BLaER1 (cell line): ENCODE results near the gene DKK3.

Experiments
- H3K27ac ChIP-seq: shearing (Covaris generic); formaldehyde crosslinking; 2 replicates; pipeline ENCODE4 v1.8.1; 2022
- H3K27me3 ChIP-seq: shearing (Covaris generic); formaldehyde crosslinking; 2 replicates; pipeline ENCODE4 v1.8.1; 2022
- H3K36me3 ChIP-seq: shearing (Covaris generic); formaldehyde crosslinking; 2 replicates; pipeline ENCODE4 v1.8.1; 2022
- H3K4me1 ChIP-seq: shearing (Covaris generic); formaldehyde crosslinking; 2 replicates; pipeline ENCODE4 v1.8.1; 2022
- H3K4me2 ChIP-seq: shearing (Covaris generic); formaldehyde crosslinking; 2 replicates; pipeline ENCODE4 v1.8.1; 2022
- H3K4me3 ChIP-seq: shearing (Covaris generic); formaldehyde crosslinking; 2 replicates; pipeline ENCODE4 v1.8.1; 2022
- H3K9ac ChIP-seq: shearing (Covaris generic); formaldehyde crosslinking; 2 replicates; pipeline ENCODE4 v1.8.1; 2022
- H3K9me3 ChIP-seq: shearing (Covaris generic); formaldehyde crosslinking; 2 replicates; pipeline ENCODE4 v1.8.1; 2022
- H4K20me1 ChIP-seq: shearing (Covaris generic); formaldehyde crosslinking; 2 replicates; pipeline ENCODE4 v1.8.1; 2022
- Cebpa-rat ChIP-seq: shearing (Covaris generic); IDR thresholded peaks from 2 replicates; pipeline ENCODE4 v1.8.1; 2022

The DKK3 gene

GRCh38 chr11:12006552-12007229 lies 1.7 kb downstream of the DKK3 start:
- TF ChIP-seq Cebpa-rat, result no peak
- Histone ChIP-seq H3K27me3 (peaks cover 53% of the 10 kb centered on the region), H4K20me1 (no peaks in the 10 kb centered on the region), H3K9ac (no peak overlapping the region), H3K4me1 (no peaks in the 10 kb centered on the region), H3K9me3 (peaks cover 28% of the 10 kb centered on the region), H3K36me3 (no peaks in the 10 kb centered on the region), H3K4me2 (no peak overlapping the region), H3K4me3 (no peak overlapping the region), H3K27ac (no peak overlapping the region)

GRCh38 chr11:12005476-12005875 lies 3.0 kb downstream of the DKK3 start:
- Histone ChIP-seq H4K20me1 (no peaks in the 10 kb centered on the region), H3K9ac (no peak overlapping the region), H3K4me2 (no peak overlapping the region), H3K4me1 (no peaks in the 10 kb centered on the region), H3K4me3 (no peak overlapping the region), H3K27me3 (peaks cover 46% of the 10 kb centered on the region), H3K27ac (no peak overlapping the region), H3K36me3 (no peaks in the 10 kb centered on the region), H3K9me3 (peaks cover 28% of the 10 kb centered on the region)
- TF ChIP-seq Cebpa-rat, result no peak

GRCh38 chr11:12005061-12005460 lies 3.4 kb downstream of the DKK3 start:
- Histone ChIP-seq H3K36me3 (no peaks in the 10 kb centered on the region), H3K27ac (no peak overlapping the region), H3K9me3 (peaks cover 28% of the 10 kb centered on the region), H4K20me1 (no peaks in the 10 kb centered on the region), H3K27me3 (peaks cover 42% of the 10 kb centered on the region), H3K4me2 (no peak overlapping the region), H3K9ac (no peak overlapping the region), H3K4me1 (no peaks in the 10 kb centered on the region), H3K4me3 (no peak overlapping the region)
- no peak for TF ChIP-seq Cebpa-rat

GRCh38 chr11:12003815-12004214 lies 4.6 kb downstream of the DKK3 start:
- H3K27me3 ChIP-seq, result peaks cover 29% of the 10 kb centered on the region
- no peaks in the 10 kb centered on the region for H3K4me1 ChIP-seq
- H3K9me3 ChIP-seq, result peaks cover 18% of the 10 kb centered on the region
- H3K4me3 ChIP-seq, result no peak overlapping the region
- no peak overlapping the region for H3K9ac ChIP-seq
- TF ChIP-seq Cebpa-rat, result no peak
- H4K20me1 ChIP-seq, result no peaks in the 10 kb centered on the region
- no peaks in the 10 kb centered on the region for H3K36me3 ChIP-seq
- no peak overlapping the region for H3K27ac ChIP-seq
- H3K4me2 ChIP-seq, result no peak overlapping the region

GRCh38 chr11:12003336-12003735 lies 5.1 kb downstream of the DKK3 start:
- Histone ChIP-seq H3K36me3 (no peaks in the 10 kb centered on the region), H4K20me1 (no peaks in the 10 kb centered on the region), H3K9ac (no peak overlapping the region), H3K4me2 (no peak overlapping the region), H3K27ac (no peak overlapping the region), H3K4me3 (no peak overlapping the region), H3K27me3 (peaks cover 24% of the 10 kb centered on the region), H3K4me1 (no peaks in the 10 kb centered on the region), H3K9me3 (peaks cover 13% of the 10 kb centered on the region)
- no peak for TF ChIP-seq Cebpa-rat

- Histone ChIP-seq H3K4me3 (no peak overlapping the region), H3K9ac (no peak overlapping the region), H3K4me2 (no peak overlapping the region), H3K27ac (no peak overlapping the region), H3K9me3 (no peaks in the 10 kb centered on the region), H3K36me3 (no peaks in the 10 kb centered on the region), H4K20me1 (no peaks in the 10 kb centered on the region), H3K27me3 (peaks cover 3% of the 10 kb centered on the region), H3K4me1 (0 out of 2 replicates have a peak, but pooled peaks cover 6% of the 10 kb centered on the region)
- no peak for TF ChIP-seq Cebpa-rat
Measured at GRCh38 chr11:12001186-12001585, 7.2 kb downstream of the DKK3 start.

GRCh38 chr11:11998091-11998781 lies 10.2 kb downstream of the DKK3 start:
- no peak overlapping the region for H3K9ac ChIP-seq
- H4K20me1 ChIP-seq, result no peaks in the 10 kb centered on the region
- no peaks in the 10 kb centered on the region for H3K9me3 ChIP-seq
- TF ChIP-seq Cebpa-rat, result no peak
- no peak overlapping the region for H3K4me2 ChIP-seq
- no peaks in the 10 kb centered on the region for H3K36me3 ChIP-seq
- H3K27ac ChIP-seq, result no peak overlapping the region
- 0 out of 2 replicates have a peak, but pooled peaks cover 6% of the 10 kb centered on the region for H3K4me1 ChIP-seq
- H3K27me3 ChIP-seq, result no peaks in the 10 kb centered on the region
- no peak overlapping the region for H3K4me3 ChIP-seq

GRCh38 chr11:11997049-11997322 lies 11.4 kb downstream of the DKK3 start:
- Histone ChIP-seq H3K36me3 (no peaks in the 10 kb centered on the region), H3K4me3 (no peak overlapping the region), H3K27me3 (no peaks in the 10 kb centered on the region), H3K4me2 (no peak overlapping the region), H3K4me1 (0 out of 2 replicates have a peak, but pooled peaks cover 6% of the 10 kb centered on the region), H3K9me3 (no peaks in the 10 kb centered on the region), H3K9ac (no peak overlapping the region), H4K20me1 (no peaks in the 10 kb centered on the region), H3K27ac (no peak overlapping the region)
- no peak for TF ChIP-seq Cebpa-rat

GRCh38 chr11:11996321-11997048 lies 11.9 kb downstream of the DKK3 start:
- no peaks in the 10 kb centered on the region for H3K36me3 ChIP-seq
- H3K27ac ChIP-seq, result no peak overlapping the region
- no peak for TF ChIP-seq Cebpa-rat

GRCh38 chr11:11995601-11996000 lies 12.8 kb downstream of the DKK3 start:
- Histone ChIP-seq H3K4me2 (no peak overlapping the region), H3K4me3 (no peak overlapping the region), H3K4me1 (peaks cover 8% of the 10 kb centered on the region), H4K20me1 (no peaks in the 10 kb centered on the region), H3K36me3 (no peaks in the 10 kb centered on the region), H3K27me3 (no peaks in the 10 kb centered on the region), H3K27ac (no peak overlapping the region), H3K9ac (no peak overlapping the region), H3K9me3 (no peaks in the 10 kb centered on the region)
- TF ChIP-seq Cebpa-rat, result no peak

More at GRCh38 chr11:11996321-11997048, 11.9 kb downstream of the DKK3 start:
- Histone ChIP-seq H3K4me3 (no peak overlapping the region), H3K4me1 (0 out of 2 replicates have a peak, but pooled peaks cover 6% of the 10 kb centered on the region), H3K9ac (no peak overlapping the region), H4K20me1 (no peaks in the 10 kb centered on the region), H3K4me2 (no peak overlapping the region), H3K9me3 (no peaks in the 10 kb centered on the region), H3K27me3 (no peaks in the 10 kb centered on the region)
